NCI-H2171 (cell line): ENCODE measurements around the gene GADD45B.

Source experiments
- DNase-seq: peaks from one replicate; lab custom pipeline; 2025; lab: John Stamatoyannopoulos, UW

GADD45B gene, protein sequence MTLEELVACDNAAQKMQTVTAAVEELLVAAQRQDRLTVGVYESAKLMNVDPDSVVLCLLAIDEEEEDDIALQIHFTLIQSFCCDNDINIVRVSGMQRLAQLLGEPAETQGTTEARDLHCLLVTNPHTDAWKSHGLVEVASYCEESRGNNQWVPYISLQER

DNA sequence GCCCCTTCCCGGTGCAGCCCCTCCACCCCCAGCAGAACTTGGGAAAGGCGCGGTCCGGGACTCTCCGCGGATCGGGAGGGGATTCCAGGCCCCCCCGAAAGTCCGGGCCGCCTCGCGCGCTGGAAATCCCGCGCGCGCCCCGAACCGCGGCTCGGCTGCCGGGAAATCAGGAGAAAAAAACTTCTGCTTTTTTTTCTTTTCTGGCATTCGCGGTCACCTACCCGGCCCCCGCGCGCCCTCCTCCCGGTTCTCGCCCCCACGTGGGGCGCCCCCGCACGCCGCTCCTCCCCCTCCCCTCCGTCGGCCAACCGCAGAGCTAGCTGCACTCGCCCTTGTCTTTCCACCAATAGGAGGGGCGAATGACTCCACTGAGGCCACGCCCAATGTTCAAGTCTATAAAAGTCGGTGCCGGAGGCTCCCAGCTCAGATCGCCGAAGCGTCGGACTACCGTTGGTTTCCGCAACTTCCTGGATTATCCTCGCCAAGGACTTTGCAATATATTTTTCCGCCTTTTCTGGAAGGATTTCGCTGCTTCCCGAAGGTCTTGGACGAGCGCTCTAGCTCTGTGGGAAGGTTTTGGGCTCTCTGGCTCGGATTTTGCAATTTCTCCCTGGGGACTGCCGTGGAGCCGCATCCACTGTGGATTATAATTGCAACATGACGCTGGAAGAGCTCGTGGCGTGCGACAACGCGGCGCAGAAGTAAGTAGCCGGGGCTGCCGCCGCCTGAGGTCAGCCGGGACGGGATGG, at the start of gene GADD45B:
Gene GADD45B (plus strand): TSS at position 426 of the 749 bp plus-strand sequence. CDS start 232 bp downstream, at position 658.
- peak; percentile 91 for DNase-seq

DNA sequence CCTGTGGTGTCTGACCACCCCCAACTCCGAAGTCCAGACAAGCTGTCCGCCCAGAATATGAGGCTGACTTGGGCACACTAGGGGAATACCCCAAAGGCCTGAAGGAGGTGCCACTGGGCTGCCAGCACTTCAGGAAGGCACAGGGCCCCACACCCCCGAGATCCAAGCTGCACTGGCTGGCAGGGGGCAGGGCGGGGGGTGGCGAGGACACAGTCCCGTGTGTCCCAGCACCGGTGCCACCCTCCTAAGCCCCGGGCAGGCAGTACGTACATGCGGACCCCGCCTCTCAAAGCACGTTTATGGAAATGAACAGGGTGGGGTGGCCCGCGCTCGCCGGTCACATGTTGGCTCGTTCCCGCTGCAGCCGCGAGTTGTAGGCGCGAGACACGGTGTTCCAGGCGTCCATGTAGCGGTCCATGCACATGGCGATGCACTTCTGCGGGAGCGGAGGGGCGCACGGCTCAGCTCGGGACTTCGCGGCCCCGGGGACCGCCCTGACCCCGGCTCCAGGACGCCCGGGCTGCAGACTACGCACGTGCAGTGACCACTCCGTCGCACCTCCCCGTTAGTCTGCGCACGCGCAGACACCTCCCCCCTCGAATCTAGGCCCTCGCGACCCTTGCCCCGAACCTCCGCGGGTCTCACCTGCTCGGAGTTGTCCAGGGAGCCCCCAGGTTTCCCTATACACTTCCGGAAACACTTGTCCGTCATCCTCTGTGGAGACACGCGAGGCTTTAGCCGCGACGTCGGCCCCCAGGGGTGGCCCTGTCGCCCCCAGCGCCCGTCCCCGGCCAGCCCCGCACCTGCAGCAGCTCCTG, 49.1 kb upstream of the GADD45B start:
- peak; percentile 43 for DNase-seq

DNA sequence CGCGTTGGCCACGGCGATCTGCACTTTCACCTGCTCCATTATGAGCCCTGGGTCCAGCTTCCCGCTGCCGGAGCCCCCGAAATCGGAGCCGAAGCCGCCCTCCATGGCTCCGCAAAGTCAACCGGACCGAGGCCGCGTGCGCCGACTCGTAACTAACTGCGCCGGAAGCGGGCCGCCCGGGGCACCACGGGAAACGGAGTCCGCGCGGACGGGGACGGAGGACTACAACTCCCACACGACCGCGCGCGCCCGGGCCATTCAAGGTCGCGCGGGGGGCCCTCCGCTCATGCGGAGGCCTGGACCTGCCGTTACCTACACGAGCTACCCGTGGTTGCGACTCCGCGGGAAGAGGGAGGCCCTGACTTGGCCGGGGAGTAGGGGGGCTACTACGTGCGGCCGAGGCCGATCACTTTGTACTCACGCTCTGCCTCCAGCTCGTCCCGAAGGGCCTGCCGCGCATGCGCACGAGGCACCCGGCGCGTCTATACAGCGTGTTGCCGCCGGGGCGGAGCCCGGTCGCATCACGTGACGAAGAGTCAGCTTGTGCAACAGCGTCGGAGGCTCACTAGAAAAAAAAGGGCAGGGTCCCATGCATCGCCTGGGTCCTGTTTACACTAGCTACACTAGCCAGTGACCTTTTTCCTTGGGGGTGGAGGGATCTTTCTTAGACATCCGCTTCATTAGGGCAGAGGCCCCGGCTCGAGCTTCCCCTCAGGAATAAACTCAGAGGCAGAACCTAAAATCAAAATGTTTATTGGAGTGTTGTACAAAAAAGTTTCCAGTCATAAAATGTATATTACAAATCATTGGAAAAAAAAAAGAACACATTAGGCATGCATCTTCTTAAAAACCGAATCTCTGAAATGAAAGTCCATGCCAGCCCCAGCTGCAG, 48.3 kb upstream of the GADD45B start, which contains the start of gene TIMM13:
Gene TIMM13 (minus strand): TSS at position 158 of the 892 bp plus-strand sequence. CDS start 53 bp downstream, at position 105.
- DNase-seq: peak; percentile 95

DNA sequence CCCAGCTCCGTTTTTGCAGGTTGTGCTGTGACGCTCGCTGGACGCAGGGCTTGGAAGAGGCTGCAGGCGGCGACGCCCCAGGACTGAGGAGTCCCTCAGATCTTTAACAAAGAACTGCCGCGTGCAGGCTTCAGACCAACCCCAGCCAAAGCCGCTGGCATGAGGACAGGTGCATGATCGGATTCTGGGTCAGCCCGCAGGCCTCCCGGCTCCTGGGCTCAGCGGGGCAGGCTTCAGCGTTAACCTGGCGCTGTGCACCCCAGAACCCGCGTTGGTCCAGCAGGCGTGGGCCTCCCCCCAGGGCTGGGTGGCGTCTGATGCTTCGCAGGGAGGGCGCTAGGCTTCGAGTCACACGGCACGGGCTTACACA, 47.6 kb upstream of the GADD45B start:
- no peak for DNase-seq

DNA sequence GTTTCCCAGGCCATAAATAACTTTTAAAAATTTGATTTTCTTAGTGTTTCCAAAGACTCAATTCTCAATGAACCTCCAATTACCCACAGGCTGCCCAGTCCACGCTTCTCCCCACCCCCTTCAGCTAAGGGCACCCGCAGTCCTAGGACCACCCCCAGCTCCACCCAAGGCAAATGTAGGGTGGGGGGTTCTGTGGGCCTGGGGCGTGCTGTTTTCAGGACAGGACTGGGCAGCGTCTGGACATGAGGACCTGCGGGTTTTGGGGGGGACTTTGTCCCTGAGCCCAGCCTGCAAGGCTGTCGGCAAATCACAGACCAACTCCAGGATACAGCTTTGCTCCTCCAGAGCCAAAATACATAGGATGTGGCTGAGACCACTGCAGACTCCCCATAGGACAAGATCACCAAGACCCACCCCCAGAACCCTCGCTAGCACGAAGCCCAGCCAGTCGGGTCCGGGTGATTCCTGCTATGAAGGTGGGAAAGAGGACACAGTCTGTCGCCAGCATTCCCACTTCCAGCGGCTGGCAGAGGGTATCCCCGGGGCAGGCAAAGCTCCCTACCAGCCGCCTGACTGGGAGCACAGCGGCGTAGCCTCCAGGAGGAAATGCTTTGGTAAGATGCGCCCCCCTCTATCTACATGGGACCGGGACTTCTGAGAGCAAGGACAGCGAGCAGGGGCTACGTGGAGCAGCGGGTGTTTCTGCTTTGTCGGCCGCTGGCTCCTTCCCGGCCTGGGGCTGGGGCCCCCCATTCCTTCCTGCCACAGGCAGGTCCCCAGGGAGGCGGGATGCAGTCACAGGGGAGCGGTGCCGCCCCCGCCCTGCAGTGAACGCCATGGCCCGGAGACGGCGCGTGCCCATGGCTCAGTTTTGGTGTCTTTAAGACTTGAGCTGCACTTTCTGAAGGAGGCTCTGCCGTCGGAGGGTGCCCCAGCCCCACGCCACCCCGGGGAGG, 46.9 kb upstream of the GADD45B start:
- no peak for DNase-seq

DNA sequence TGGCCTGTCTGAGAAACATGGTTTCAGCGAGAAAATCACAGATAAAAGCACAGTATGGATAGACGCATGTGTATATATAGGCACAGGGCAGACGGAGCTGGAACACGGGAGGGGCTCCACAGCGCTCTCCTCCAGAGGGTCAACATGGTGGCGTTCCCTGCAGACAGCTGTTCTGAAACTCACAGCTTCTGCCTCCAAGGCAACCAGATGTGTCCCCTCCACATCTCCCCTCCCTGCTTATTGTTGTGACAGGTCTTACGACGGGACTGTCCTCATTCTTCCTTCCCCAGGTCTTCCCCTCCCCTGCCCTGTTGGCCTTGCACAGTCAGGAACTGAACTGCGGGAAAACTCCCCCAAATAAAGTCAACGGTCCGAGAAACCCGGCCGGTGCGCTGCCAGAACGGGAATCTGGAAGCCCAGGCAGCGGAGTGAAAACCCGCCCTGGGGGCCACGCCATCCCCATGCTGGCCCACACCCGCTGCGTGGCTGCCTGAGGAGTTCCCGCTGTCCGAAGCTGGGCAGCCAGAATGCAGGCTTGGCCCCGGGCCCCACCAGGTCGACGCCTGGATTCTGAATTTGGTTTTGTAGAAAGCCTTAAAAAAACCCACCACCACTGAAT, 45.9 kb upstream of the GADD45B start:
- no peak for DNase-seq

DNA sequence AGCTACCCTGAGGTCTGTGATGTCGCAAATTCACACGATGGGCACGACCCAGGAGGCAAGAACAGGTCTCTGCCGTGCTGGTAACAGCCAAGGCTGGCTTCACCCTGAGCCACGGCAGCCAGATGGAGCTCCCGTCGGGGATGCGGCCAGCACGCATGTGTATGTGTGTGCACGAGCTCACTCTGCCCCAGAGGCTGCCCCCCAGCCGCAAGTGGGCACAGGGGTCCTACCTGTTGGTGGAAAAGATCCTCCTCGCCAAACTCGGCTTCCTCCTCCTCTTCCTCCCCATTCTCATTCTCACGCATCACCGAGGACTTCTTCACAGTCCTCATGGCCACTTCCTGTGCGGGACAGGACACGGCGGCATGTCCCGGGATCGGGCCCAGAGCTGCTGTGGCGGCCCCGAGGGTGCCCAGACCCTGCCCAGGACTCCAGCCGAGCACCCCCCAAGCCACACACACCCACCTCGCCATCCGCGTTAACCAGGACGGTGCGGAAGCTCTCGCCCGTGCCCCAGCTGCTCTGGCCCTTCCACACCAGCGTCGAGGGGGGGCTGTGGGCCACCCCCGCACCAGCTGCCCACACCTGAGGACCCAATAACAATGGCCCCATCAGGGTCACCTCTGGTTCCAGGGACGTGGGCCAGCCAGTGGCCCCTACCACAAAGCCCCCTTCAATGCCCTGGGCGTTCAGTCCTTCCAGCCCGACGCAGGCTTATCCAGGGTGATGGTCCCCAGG, 44.4 kb upstream of the GADD45B start:
- no peak for DNase-seq

DNA sequence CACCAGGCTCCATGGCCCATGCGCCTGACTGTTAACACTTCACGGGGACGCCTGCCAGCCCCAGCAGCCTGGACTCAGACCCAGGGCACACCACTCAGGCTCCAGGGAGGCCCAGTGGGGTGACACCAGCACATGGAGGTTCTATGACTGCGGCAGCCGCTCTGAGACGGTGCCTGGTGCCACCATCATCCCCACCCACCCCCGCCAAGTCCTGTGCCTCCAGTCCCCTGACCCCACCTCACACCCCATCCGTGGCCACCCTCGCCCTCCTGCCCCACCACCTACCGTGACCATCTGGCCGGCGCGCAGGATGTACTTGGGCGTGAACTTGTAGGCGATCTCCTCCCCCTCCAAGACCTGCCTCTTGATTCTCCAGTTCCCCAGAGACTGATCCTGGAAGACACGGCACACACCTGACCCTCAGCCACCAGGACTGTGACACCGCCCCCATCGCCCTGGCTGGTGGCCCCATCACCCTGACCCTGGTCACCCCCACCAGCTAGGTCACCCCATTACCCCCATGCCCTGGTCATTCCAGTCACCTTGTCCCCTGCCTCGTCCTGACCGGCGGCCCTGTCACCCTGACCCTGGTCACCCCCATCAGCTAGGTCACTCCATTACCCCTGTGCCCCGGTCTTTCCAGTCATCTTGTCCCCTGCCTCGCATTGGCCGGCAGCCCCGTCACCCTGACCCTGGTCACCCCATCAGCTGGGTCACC, 43.6 kb upstream of the GADD45B start:
- no peak for DNase-seq

DNA sequence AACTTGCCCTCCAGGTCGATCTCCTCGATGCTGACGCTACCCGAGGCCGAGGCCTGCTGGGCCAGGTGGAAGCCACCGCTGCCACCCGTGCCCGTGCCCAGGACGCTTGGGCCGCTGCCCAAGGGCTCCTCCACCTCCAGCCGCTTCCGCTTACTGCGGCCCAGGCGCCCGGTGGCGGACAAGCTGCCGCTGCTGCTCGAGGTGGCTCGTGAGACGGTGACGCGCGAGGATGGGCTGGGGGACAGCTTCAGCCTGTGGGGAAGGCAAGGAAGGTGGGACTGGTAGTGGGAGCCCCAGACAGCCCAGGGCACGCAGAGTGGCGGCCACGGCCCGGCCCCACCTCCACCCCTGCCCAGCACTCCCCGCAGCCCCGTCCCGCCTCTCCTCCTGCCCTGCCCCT, 42.1 kb upstream of the GADD45B start:
- DNase-seq: no peak

DNA sequence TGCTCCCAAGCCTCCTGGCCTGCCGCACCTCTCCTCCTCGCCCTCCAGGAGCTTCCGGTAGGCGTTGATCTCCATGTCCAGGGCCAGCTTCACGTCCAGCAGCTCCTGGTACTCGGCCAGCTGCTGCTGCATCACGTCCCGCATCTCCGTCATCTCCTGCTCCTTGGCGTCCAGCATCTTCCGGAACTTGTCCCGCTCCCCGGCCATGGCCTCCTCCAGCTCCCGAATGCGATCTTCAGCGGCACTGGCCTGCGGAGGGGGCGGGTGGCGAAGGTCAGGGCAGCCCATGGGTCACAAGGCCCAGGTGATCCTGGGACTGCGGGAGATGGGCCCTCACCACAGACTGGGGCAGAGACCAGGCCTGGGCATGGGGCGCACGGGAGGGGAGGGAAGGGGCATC, 41.7 kb upstream of the GADD45B start:
- DNase-seq: no peak

DNA sequence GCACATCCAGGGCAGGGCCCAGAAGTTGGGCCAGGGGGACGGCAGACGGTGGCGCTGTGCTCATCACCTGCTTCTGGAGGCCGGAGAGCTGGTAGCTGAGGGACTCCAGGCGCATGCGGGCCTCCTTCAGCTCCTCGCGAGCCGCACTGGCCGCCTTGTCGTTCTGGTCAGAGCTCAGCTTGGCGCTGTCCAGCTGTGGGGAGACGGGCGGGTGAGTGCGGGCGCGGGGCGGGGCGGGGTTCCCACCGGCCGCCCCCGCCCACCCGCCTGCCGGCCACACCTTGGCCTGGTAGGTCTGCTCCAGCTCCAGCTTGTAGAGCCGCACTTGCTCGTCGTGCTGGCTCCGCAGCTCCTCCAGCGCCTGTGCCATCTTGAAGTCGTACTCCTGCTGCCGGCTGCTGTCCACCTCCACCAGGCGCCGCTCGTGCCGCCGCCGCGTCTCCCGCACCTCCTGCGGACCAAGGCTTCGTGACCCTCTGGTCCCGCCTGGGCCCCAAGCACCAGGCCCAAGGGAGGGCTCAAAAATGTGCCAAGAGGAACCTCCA, 41.1 kb upstream of the GADD45B start:
- DNase-seq: no peak

DNA sequence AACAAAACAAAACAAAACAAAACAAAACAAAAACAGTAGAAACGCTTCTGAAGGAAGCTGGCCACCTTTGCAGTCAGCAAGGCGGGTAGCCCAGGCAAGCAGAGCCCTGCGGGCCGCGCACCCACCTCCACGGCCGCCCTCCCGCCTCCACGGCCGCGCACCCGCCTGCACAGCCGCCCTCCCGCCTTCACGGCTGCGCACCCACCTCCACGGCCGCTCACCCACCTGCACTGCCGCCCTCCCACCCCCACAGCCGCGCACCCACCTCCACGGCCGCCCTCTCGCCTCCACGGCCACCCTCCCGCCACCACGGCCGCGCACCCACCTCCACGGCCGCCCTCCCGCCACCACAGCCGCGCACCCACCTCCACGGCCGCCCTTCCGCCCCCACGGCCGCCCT, 39.5 kb upstream of the GADD45B start:
- no peak for DNase-seq

DNA sequence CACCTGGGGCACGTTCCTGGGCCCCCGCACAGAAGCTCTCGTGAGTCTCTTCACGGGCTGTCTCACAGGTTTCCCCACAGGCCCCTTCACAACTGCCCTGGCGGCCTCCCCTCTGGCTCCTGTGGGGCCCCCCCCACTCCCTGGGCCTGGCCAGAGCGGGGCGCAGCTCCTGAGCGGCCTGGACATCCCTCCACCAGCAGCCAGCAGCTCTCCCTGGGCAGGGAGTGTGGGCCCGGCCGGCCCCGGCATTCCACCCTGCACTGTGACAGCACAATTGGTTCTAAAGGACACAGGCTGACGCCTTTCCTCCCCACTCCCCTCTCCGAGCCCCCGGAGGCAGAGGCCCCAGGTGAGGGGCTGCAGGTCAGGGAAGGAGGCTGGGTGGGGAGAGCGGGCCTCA, 39.0 kb upstream of the GADD45B start:
- DNase-seq: no peak

DNA sequence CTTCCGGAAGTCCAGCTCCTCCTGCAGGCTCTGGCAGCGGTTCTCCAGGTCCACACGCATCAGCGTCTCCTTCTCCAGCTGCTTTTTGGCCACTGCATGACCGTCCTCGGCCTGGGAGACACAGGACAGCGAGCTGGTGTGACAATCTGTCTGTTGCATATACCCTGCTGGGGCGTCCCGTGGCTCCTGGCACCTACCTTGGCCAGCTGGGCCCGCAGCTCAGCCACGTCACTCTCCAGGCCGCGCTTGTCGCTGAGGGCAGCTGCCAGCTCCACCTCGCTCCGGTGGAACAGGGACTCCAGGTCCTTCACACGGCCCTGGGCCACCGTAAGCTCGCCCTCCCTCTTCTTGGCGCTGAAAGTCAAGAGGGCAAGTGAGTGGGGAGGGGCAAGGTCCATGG, 37.7 kb upstream of the GADD45B start:
- no peak for DNase-seq

DNA sequence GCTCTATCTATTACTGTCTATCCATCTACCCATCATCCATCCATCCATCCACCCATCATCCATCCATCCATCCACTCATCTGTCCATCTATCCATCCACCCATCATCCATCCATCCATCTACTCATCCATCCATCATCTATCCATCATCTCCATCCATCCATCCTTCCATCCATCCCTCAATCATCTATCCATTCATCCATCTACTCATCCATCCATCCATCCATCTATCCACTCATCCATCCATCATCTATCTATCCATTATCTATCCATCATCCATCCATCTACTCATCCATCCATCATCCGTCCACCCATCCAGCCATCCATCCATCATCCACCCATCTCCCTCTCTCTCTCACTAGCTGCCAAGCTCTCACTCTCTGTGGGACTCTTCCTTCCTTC, 35.4 kb upstream of the GADD45B start:
- no peak for DNase-seq

DNA sequence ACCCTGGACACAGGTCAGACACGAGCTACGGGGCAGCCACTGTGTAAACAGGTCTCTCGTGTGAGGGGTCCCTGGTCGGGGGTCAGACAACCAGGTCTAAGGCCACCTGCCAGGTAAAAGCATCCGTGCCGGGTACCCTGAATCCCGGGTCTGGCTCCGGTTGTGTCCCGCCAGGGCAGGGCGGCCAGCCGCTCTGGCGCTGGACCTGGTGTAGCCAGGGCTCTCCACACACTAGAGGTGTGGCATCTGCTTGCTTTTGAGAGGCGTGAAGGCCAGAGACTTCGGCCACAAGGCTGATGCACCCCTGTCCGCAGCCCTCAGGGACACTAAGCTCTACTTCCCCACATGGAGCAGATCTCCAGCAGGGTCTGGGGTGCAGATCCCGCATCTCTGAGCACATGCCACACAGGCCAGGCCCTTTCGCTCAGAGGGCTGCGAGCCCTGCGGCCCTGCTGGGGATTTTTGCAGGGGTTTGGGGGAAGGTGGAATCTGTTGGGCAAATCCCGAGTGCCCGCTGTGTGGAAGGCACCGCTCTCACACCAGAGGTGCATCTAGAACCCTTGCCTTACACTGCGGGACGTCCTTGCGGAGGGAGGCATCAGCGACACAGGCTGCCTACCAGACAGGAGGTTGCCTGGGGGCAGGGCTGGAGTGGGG, 34.7 kb upstream of the GADD45B start:
- DNase-seq: no peak

DNA sequence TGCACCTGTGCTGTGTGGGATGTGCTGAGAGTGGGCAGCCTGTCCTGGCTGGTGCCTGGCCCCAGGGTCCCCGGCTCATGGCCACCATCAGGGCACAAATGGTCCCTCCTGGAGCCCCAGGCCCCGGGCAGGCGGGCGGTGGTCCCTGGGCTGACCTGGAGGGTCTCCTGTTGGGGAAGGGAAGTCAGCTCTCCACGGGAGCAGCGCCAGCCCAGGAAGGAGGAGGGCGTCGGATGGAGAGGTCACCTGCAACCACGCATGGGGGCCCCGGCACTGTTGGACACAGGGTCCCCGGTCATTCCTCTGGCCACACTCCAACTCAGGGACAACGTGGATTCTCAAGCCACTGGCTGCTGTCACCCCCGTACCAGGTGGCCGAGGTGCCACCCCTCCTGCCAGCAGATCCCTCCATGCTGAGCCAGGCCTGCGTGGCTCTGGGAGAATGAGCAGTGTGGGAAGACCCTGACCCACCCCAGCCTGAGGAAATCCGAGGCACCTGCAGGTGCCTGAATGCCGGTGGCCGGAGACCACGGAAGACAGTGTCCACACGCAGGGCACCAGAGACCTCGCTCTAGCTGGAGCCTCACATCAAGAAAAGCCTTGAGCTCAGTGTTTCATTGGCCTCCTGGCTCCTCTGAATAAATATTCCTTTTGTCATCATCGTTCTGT, 32.7 kb upstream of the GADD45B start:
- no peak for DNase-seq

DNA sequence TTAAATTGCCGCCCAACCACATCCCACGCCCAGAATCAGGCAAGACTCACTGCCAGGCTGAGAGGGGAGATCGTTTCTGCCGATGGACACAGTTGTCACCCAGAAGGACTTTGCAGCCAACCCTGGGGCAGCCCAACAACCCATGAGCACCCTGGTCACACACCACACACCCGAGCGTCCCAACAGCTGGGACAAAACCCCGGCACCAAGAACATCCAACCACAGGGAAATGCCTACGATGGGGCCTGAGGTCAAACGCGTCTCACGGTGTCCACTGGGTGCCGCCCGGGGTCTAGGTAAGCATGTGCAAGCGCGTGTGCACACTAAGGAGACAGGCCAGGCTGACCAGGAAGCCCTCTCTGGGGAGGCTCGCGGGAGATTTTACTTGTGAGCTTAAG, 32.1 kb upstream of the GADD45B start:
- DNase-seq: no peak
